NCI-H748 treated with DMSO at 0.1 percent for 48 hours (cell line): ENCODE data around the gene TBC1D14.

ENCODE experiments used
- DNase-seq: peaks from one replicate; lab custom pipeline; 2025; lab: John Stamatoyannopoulos, UW

TBC1D14 gene

DNA sequence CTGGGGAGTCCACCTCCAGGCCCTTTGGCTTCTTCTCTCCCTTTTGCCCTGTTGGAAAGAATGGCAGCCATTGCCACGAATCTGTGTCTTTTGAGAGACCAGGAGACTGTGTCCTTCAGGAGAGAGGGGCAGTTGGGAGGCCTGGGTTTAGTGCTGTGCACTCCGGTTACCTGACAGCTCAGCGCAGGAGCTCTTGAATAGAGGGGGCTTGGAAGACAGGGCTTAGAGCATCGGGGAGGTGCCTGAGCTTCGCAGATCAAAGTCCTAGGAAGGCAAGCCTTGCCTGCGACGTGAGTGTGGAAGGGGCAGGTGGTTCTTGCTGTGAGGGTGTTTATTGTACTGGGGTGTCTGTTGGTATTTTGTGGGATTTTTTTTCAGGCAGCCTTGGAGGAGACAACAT, 91.6 kb downstream of the TBC1D14 start:
- no peak for DNase-seq

DNA sequence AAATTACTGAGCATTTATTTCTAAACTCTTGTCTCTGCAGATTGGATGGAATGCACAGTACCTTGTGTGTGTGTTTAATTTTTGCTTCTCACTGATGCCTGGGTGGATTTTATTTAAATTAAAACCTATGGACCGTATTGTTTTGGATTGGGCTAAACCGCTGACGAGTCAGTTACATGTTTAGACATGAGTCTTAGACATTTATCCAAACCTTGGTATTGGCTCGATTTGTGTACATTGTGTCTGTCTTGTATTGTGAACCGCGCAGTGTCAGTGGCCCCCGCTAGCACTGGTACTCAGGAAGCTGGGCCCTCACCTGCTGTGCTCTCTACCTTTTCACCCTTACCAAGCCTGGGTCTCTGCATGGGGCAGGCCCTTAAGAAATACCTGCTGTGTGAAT, 92.7 kb downstream of the TBC1D14 start:
- no peak for DNase-seq

DNA sequence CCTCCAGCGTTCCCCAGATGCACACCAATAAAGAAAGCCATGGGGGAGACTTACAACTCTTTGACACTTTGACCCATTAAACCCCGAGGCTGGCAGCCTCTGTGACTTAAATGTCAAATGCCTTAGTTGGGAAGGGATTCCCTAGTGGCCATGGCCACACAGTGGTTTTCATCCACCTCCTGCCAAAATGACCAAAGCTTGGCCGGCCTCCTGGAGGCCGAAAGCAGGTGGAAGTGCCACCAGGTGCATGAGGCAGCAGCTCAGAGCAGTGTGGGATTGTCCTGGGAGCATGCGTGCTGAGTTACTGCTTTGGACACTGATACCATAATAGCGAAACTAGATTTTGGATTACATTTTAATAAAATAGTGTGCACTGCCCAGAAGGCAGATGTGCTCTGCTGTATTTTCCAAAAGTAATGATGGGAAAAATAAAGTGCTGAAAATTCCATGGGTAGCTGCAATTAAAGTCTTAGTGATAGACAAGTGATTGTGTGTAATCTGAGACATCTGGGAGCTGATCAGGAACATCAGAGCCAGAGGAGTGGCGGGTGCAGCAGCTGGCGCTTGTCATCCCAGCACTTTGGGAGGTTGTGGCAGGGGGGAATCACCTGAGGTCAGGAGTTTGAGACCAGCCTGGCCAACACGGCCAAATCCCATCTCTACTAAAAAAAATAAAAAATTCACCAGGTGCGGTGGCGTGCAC, 93.7 kb downstream of the TBC1D14 start:
- no peak for DNase-seq

DNA sequence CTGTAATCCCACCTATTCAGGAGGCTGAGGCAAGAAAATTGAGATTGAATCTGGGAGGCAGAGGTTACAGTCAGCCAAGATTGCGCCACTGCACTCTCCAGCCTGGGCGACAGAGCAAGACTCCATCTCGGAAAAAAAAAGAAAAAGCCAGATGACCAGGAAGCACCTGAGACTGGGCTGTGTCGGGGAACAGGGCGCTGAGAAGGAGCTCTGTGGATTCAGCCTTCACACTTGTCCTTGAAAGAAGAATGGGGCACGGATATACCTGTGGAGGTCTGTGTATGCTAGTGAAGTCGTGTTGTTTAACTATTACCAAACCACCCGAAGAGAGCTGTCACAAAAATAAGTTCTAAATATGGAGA, 94.2 kb downstream of the TBC1D14 start:
- DNase-seq: no peak

DNA sequence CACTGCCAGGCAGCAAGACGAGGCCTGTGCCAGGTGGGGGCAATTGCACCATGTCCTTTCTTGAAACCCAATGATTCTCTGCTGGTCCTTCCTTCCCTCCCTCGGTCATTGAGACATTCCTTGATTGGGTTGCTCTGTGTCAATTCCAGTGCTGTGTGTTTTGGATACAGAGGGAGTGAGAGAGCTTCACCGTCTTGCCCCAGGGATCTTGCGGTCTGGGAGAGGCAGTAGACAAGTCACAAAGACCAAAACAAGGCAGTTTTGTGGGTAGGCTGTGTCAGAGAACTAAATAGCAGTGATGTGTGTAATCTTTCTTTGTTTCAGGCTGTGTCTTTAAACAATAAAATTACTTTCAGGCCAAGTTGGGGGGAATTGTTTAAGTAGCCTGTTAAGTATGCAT, 94.7 kb downstream of the TBC1D14 start:
- no peak for DNase-seq

DNA sequence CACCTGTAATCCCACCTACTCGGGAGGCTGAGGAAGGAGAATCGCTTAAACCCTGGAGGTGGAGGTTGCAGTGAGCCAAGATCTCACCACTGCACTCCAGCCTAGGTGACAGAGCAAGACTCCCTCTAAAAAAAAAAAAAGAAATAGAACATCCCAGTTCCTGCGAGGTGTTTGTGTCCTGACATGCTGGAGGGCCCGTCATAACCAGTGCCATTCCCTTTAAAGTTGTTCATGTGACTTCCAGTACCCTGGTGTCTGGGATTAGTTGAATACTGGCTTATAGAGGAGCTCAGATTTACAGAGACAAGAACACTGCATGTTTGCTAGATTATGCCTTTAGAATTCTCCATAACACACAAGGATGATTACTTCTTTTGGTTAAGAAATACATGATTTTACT, 95.9 kb downstream of the TBC1D14 start:
- DNase-seq: no peak

DNA sequence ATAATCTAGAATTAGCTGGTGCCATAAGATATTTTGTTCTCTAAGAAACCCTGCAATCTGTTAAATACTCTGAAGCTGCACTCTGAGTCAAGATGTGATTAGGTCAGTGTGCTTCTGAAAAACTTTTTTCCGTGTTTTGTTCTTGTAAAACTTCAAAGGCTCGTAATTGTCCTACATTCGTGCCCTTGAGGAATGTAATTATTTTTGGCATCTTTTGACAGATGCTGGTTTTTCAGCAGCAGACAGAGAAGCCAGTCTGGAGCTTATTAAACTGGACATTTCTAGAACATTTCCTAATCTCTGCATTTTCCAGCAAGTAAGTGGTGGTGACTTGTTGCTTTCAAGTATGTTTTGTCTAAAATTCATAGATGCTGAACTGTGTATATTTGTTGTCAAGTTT, 96.8 kb downstream of the TBC1D14 start:
- DNase-seq: no peak

DNA sequence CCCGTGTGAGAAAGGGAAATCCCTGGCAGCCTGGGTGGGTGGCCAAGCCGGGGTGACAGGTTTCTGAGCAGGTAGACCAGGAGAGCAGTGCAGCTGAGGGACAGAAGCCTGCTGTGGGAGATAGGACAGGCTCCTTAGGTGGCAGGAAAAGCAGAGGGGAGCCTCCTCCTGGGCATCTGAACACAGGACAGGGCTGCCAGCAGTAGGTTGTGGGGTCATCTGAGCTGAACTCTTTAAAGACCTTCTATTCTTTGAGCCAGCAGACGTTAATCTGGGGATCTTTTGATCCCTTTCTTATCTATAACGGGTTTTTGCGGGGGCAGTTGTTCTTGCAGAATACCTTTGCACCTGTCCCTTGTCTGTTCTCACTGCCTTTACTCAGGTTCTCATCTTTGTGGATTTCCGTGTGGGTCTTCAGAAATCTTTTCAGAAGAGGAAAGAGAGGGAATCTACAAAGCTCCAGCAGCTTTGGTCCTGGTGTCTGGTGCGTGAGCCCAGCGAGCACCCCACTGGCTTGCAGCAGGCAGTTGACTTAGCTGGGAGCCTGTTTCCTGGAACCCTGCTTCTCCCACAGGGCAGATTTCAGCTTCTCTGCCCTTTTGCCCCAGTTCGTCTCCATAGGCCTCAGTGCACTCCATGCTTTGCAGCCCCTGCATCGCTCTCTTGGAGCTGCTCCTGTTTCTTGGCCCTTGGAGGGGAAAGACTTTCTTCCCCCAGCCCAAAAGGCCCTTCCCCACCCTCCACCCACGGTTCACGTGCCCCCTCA, 97.7 kb downstream of the TBC1D14 start:
- DNase-seq: no peak

DNA sequence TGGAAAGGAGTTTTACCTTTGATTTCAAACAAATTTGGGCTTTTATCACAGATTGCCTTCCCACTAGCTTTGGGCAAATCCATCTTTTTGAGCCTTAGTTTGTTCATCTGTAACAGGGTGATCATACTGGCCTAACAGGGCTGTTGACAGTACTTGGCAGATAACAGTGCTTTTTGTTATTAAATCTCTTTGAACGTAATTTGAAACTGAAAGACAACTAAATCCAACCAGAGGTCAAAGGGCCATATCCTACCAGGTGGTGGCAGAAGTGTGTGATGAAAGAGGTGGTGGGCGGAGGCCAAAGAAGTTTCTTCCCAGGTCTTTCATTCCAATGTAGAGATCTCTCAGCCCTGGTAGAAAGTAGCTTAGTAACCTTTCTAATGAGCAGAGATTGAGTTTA, 98.3 kb downstream of the TBC1D14 start:
- no peak for DNase-seq

DNA sequence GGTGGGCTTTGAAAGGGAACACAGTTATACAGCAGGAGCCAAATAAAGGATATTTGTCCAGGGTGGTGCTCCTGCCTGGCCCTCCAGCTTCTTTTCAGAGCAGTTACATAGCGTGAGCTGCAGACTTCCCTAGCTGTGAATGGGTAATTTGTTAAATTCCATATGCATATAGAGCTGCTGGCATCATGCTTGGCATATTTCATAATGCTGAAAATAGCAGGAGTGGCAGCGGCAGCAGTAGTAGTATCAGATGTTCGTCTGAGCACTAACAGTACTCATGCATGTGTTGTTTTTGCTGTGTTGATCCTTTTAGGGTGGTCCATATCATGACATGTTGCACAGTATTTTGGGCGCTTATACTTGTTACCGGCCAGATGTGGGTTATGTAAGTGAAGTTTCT, 99.9 kb downstream of the TBC1D14 start:
- no peak for DNase-seq

DNA sequence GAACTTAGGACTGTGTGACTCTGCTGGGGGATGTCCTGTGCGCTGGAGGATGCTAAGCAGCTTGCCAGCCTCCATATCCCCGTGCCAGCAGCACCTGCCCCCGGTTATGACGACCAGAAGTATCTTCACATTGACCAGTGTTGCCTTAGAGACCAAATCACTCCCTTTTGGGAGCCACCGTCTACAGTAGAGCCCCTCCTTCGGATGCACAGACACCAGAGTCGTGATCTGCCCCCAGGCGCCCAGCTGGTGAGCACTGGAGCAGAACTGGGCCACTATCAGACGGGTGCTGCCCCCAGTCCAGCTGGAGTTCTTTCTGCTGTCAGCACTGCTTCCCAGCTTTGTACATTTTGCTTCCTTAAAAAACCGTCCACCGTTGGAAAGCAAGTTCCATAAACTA, 103.5 kb downstream of the TBC1D14 start:
- no peak for DNase-seq

DNA sequence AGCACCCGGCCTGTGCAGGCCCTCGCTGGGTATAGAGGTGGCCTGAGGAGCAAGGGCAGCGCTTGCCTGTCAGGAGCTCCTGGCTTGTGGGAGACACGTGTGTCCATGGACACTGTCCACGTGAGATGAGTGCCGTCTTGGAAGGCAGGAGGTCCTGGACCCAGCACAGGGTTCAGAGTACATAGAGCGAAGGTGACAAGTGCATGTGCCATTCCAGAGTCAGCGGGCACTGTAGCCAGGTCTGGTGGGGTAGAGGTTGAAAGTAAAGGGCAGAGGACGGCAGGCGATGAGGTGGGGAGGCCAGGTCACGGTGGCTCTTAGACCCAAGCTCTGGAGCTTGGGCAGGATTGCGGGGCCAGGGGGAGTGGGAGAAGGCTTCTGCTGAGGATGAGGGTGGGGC, 105.2 kb downstream of the TBC1D14 start:
- no peak for DNase-seq

DNA sequence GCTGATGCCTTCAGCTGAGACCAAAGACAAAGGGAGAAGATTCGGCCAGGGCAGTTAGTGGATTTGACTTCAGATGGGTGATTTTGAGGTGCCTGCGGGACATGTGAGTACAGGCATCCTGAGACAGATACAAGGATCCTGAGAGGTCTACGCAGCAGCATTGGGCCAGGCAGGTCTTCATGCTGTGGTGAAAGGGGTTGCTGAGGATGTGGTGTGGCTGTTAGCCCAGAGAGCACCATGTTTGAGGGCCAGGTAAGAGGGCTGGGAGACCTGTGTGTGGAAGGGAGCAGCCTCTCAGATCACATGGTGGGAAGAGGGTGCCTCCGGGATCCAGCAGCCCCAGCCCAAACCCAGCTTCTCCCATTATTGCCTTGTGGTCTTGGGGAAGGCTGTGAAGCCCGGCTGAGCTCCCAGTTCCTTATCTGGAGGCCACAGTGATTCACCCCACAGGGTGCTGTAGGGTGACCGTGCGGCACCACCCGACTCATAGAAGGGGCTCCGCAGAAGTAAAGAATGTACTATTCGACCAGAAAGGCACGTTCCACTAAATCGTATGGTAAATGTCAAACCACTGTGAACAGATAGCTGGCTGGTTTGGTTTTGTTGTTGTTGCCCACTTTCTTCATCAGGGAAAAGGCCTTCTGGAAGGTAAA, 105.9 kb downstream of the TBC1D14 start:
- no peak for DNase-seq

DNA sequence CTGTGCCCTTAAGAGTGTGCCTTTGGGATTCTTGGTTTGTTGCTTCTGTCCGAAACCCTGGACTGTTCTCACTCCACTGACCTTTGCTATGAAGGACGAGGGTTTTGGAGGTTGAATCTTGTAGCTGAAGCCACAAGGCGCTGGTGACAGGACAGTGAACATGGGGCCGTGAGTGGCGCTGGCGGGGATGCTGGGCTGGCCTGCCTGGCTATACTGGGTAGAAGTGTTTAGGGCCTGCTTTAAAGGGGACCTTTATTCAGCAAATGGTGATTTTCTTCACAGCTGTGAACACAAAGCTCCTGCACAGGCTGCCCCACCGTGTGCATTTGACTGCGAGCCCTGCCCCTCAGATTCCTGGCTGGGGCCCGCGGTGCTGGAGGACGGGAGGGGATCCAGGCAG, 106.5 kb downstream of the TBC1D14 start:
- no peak for DNase-seq

DNA sequence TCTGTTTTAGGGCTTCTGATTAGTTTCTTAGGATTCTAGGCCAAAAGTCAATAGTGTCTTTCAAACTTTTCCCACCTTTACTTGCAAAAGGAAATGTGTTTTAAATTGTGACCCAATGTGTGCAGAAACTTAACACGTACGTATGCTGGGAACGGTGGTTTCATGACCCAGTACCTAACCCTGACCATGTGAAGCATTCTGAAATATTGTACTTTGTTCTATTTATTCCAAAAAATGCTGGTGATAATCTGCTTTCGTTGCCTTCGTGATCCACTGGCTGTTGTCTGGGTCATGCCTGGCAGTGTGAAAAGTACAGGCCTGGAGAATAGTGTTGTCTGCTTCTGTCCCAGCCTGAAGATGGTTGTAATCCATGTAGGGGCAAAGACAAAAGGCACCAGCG, 106.9 kb downstream of the TBC1D14 start:
- DNase-seq: no peak

DNA sequence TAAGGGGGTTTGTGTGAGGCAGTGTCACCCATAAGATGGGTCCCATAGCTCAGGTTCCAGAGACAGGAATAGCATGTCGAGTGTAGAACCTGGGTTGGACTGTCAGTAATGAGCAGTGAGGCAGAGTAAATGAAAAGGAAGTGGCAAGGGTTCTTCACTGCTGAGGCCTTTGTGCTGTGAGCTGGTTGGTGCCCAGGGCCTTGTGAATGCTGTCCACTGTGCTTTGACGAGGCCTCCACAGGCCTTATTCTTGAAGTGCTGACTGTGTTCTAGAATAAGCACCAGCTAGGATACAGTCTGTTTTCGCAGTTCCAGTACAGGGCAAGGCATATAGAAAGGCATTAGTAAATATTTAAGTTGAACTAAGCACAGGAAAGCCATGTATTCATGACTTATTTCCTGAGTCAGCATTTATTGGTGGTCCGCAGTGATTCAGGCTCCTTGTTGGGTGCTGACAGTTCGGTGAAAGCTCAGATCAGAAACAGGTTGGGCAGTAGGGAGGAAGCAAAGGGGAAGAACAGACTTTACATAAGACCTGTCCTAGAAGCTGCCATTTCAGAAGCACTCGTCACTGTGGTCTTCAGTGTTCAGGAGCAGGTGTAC, 107.9 kb downstream of the TBC1D14 start:
- no peak for DNase-seq

DNA sequence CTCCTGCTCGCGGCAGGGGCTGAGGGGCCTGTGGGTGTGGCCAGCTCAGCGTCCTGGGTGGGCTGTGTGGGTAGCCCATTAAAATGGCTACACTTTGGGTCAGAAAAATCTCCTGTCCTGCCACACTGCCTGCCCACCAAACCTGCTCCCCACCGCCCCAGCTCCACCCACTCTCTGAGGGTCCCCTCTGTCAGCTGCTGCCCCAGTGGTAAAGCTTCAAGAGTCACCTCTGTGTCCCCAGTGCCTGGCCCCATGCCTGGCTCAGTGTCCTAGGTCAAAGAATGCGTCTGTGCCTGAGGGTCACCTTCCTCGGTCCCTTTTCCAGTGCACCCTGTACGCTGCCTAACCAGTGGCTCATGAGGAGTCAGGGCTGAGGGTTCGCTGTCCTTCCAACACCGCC, 108.7 kb downstream of the TBC1D14 start:
- no peak for DNase-seq

DNA sequence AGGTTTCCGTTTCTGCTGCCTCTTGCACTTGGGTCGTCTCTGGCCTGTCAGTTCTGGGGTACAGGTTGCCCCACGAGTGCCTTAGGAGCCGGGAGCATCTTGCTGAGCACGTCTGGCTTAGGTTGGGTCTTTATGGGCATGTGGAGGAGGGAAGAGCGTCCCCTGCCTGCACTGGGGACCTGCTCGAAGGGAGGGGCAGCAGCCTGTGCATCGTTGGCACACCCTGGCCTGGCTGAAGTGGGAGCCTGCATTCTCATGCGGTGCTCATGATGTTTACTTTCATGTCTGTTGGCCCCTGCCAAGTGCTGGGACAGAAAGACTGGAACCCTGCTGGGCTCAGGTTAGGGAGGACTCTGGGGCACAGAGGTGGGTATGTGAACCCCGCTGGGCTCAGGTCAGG, 109.7 kb downstream of the TBC1D14 start:
- no peak for DNase-seq

DNA sequence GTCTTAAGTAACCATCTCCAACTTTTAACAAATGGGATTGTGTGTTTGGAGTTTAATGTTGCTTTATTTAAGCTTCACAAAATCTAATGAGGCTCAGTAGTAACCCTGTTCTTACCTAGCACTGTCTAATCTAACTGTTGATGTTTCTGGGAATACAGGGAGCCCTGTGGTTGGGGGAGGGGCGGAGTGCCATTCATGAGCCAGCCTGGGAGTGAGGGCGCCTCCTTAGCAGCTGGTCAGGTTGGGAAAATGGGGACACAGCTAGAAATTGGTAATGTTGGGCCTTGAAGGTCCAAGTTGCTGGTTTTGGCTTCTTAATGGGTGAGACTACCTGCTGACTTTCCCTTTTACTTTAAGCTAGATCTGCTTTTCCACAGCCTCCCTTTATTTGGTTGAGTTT, 110.7 kb downstream of the TBC1D14 start:
- DNase-seq: no peak

DNA sequence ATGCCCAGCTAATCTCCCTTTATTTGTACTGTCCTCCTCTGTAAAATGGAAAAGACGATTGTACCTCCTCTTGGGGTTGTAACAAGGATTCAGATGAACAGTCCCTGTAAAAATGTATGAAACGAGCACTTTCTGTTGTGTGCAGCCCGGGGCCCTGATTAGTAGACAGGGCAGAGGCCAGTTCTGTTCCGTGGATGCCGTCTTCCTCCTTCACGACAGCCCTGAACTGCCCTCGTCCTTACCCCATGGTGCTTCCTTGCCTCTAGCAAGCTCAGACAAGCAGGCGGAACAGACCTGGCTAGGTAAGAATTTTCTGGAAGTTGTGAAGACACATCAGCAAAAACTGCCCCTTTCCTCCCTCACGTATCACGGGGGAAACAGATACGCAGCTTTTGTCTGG, 111.2 kb downstream of the TBC1D14 start:
- DNase-seq: no peak

DNA sequence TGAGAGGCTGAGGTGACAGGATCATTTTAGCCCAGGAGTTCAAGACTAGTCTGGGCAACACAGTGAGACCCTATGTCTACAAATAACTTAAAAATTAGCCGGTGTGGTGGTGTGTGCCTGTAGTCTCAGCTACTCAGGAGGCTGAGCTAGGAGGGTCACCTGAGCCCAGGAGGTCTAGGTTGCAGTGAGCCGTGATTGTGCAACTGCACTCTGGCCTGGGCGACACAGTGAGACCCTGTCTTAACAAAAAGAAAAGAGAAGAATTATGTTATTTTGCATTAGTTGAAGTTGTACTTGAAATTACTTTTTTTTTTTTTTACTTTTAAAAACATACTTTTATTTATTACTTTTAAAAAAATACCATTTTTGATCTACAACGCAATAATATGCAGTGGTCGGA, 111.7 kb downstream of the TBC1D14 start:
- DNase-seq: no peak

DNA sequence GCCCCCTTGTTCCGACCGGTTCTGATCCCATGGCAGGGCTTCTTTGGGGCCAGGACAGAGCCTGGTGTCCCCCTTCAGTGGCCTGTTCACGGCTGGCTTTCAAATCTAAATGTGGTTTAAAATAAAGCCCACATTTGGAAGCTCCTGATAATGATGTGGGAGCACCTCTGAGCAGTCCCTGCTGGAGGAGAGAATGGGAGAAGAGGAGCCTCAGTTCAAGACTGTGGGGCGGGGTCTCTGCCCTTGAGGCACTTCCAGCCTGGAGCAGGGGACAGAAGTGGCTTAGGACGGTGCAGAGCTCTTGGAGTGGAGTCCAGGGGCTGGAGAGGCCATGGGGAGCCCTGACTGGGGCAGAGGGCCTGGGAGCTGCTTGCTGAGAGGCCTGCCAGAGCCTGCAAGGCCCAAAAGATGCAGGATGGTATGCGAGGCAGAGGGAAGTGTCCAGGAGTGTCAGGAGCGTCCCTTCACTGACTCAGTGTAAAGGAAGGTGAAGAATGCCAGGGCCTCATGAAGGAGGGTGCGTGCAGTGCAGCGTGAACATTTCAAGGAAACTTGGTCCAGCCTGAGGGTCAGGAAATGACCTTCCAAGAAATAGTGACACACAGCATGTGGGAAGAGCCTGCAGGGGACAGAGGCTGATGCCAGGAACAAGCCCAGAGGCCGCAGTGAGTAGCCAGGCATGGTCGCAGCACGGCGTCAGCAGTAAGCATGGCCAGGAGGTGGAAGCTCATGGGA, 112.5 kb downstream of the TBC1D14 start:
- no peak for DNase-seq
